MM.1S (cell line): ENCODE results near the gene EFCAB12.

ENCODE experiments used
- DNase-seq: peaks from one replicate; pipeline ENCODE4 v3.0.0-alpha.2; 2015
- H2AFZ ChIP-seq: fragments of 300-600 bp; sonication (generic); 2 replicates; pipeline ENCODE4 v1.6.0; 2016; ENCODE audit warnings: antibody characterized with exemption, low read length
- H3F3A ChIP-seq: fragments of 300-600 bp; sonication (generic); 2 replicates; pipeline ENCODE4 v1.6.1; 2016; ENCODE audit warnings: mild to moderate bottlenecking, antibody characterized with exemption, low read length, moderate library complexity, mixed read lengths; ENCODE audit not compliant: insufficient read depth
- H3K27ac ChIP-seq: fragments of 300-600 bp; sonication (generic); 2 replicates; pipeline ENCODE4 v1.5.1; 2016; ENCODE audit warnings: mild to moderate bottlenecking, low read length
- H3K27me3 ChIP-seq: fragments of 300-600 bp; sonication (generic); replicated peaks from 2 replicates; pipeline ENCODE4 v1.6.0; 2016; ENCODE audit warnings: low read length; ENCODE audit not compliant: insufficient read depth
- H3K36me3 ChIP-seq: fragments of 300-600 bp; sonication (generic); replicated peaks from 2 replicates; pipeline ENCODE4 v1.6.1; 2016; ENCODE audit warnings: mild to moderate bottlenecking, low read length, mixed read lengths; ENCODE audit not compliant: insufficient read depth
- H3K4me1 ChIP-seq: fragments of 300-600 bp; sonication (generic); 2 replicates; pipeline ENCODE4 v1.6.1; 2016; ENCODE audit warnings: low read length, mixed read lengths
- H3K4me2 ChIP-seq: fragments of 300-600 bp; sonication (generic); 2 replicates; pipeline ENCODE4 v1.6.0; 2016; ENCODE audit warnings: low read depth, low read length
- H3K4me3 ChIP-seq: fragments of 300-600 bp; sonication (generic); 2 replicates; pipeline ENCODE4 v1.5.1; 2016; ENCODE audit warnings: low read length, mixed read lengths
- H3K79me2 ChIP-seq: fragments of 300-600 bp; sonication (generic); 2 replicates; pipeline ENCODE4 v1.6.1; 2016; ENCODE audit warnings: mixed run types, low read length, mixed read lengths
- H3K9ac ChIP-seq: fragments of 300-600 bp; sonication (generic); 2 replicates; pipeline ENCODE4 v1.6.1; 2016; ENCODE audit warnings: low read length, mixed read lengths
- H3K9me2 ChIP-seq: fragments of 300-600 bp; sonication (generic); replicated peaks from 2 replicates; pipeline ENCODE4 v1.6.1; 2016; ENCODE audit warnings: mild to moderate bottlenecking, low read length, mixed read lengths; ENCODE audit not compliant: insufficient read depth
- H3K9me3 ChIP-seq: fragments of 300-600 bp; sonication (generic); replicated peaks from 2 replicates; pipeline ENCODE4 v1.6.1; 2016; ENCODE audit warnings: mild to moderate bottlenecking, low read length, mixed read lengths; ENCODE audit not compliant: insufficient read depth
- H4K20me1 ChIP-seq: fragments of 300-600 bp; sonication (generic); 2 replicates; pipeline ENCODE4 v1.6.1; 2016; ENCODE audit warnings: mild to moderate bottlenecking, low read length, moderate library complexity, mixed read lengths; ENCODE audit not compliant: insufficient read depth
- CTCF ChIP-seq: fragments of 300-600 bp; sonication (generic); IDR thresholded peaks from 2 replicates; pipeline ENCODE4 v1.5.1; 2016; ENCODE audit warnings: antibody characterized with exemption, low read length, mixed read lengths
- EZH2 ChIP-seq: fragments of 300-600 bp; sonication (generic); optimal IDR thresholded peaks from 2 replicates; pipeline ENCODE3; 2017; ENCODE audit warnings: low read depth, mild to moderate bottlenecking, antibody characterized with exemption, low read length, mixed read lengths
- EZH2phosphoT487 ChIP-seq: fragments of 300-600 bp; sonication (generic); IDR thresholded peaks from 2 replicates; pipeline ENCODE4 v1.6.1; 2018; ENCODE audit warnings: antibody characterized with exemption, low read length

The EFCAB12 gene

GRCh38 chr3:129463716-129464115, 35.3 kb upstream of the EFCAB12 start:
- H3K36me3 ChIP-seq: no peaks in the 10 kb centered on the region
- no peak for TF ChIP-seq CTCF
- TF ChIP-seq EZH2phosphoT487: no peak
- TF ChIP-seq EZH2: no peak
- DNase-seq: no peak
- no peaks in the 10 kb centered on the region for H3F3A ChIP-seq
- no peaks in the 10 kb centered on the region for H3K9me3 ChIP-seq
- H2AFZ ChIP-seq: no peak overlapping the region
- H3K9me2 ChIP-seq: no peaks in the 10 kb centered on the region
- no peaks in the 10 kb centered on the region for H3K79me2 ChIP-seq
- no peaks in the 10 kb centered on the region for H4K20me1 ChIP-seq
- H3K4me1 ChIP-seq: peaks cover 4% of the 10 kb centered on the region; the same call in 1 of the 2 replicates
- H3K27me3 ChIP-seq: no peaks in the 10 kb centered on the region
- no peak overlapping the region for H3K9ac ChIP-seq
- no peak overlapping the region for H3K4me3 ChIP-seq
- H3K27ac ChIP-seq: no peak overlapping the region
- no peak overlapping the region for H3K4me2 ChIP-seq

GRCh38 chr3:129463094-129463493, 34.7 kb upstream of the EFCAB12 start:
- Histone ChIP-seq H3K9me3 (no peaks in the 10 kb centered on the region), H4K20me1 (no peaks in the 10 kb centered on the region), H3K27me3 (no peaks in the 10 kb centered on the region), H3K4me3 (no peak overlapping the region), H3K4me2 (no peak overlapping the region), H2AFZ (no peak overlapping the region), H3K4me1 (peaks cover 4% of the 10 kb centered on the region; the same call in 1 of the 2 replicates), H3K36me3 (no peaks in the 10 kb centered on the region), H3K27ac (no peak overlapping the region), H3F3A (no peaks in the 10 kb centered on the region), H3K9ac (no peak overlapping the region), H3K79me2 (no peaks in the 10 kb centered on the region), H3K9me2 (no peaks in the 10 kb centered on the region)
- no peak for DNase-seq
- TF ChIP-seq EZH2phosphoT487 (no peak), CTCF (no peak), EZH2 (no peak)

- Histone ChIP-seq H3K9ac (no peak overlapping the region), H3K4me3 (no peak overlapping the region), H3K9me3 (no peaks in the 10 kb centered on the region), H2AFZ (no peak overlapping the region), H3K9me2 (no peaks in the 10 kb centered on the region), H3K27ac (no peak overlapping the region), H3F3A (no peaks in the 10 kb centered on the region), H3K4me1 (peaks cover 4% of the 10 kb centered on the region; the same call in 1 of the 2 replicates), H3K79me2 (no peaks in the 10 kb centered on the region), H3K4me2 (no peak overlapping the region), H4K20me1 (no peaks in the 10 kb centered on the region), H3K27me3 (no peaks in the 10 kb centered on the region), H3K36me3 (no peaks in the 10 kb centered on the region)
- no peak for DNase-seq
- no peak for TF ChIP-seq EZH2
These were observed 34.0 kb upstream of the EFCAB12 start for GRCh38 chr3:129462361-129462968.

GRCh38 chr3:129461461-129462146, 33.2 kb upstream of the EFCAB12 start:
- Histone ChIP-seq H3K4me3 (no peak overlapping the region), H4K20me1 (no peaks in the 10 kb centered on the region), H3K9me3 (no peaks in the 10 kb centered on the region), H3F3A (no peaks in the 10 kb centered on the region), H3K9ac (no peak overlapping the region), H3K4me2 (no peak overlapping the region), H3K27me3 (no peaks in the 10 kb centered on the region), H3K9me2 (no peaks in the 10 kb centered on the region), H3K27ac (no peak overlapping the region), H3K79me2 (no peaks in the 10 kb centered on the region), H3K4me1 (peaks cover 4% of the 10 kb centered on the region; the same call in 1 of the 2 replicates), H2AFZ (no peak overlapping the region), H3K36me3 (no peaks in the 10 kb centered on the region)
- DNase-seq: no peak
- TF ChIP-seq CTCF: no peak
- TF ChIP-seq EZH2phosphoT487: no peak
- no peak for TF ChIP-seq EZH2
